GM12878 (cell line): ENCODE data around the gene NOS3. TPM values are rescaled to one million over a fixed set of nuclear protein-coding genes. Genes with fewer than 3 reads are reported as not detected.
A peak's percentile ranks its signal among the peaks of the same experiment; 100 is the strongest.
"Not testable (repeated sequence)": the region's sequence is repeated elsewhere in the genome, so short reads cannot be mapped to it uniquely, and the experiment has no call there.

Experiments used
- ATAC-seq: fragments of 200-7000 bp; cut with Tn5 transposase; 3 replicates; pipeline ENCODE4 v1.9.1; 2020; ENCODE audit warnings: mild to moderate bottlenecking, moderate library complexity
- BruUV-seq: library from RNA; stranded (reverse); fragments of 400-500 nt; replicated peaks from 2 replicates; lab custom pipeline; 2021; lab: Mats Ljungman, UMichigan
- CTCF ChIA-PET: fragments of 300-600 bp; sonication (Branson Sonifier 250); formaldehyde crosslinking; extraction: SDS; loops from one replicate; lab custom pipeline; 2021; ENCODE audit warnings: inconsistent platforms; lab: Yijun Ruan, JAX
- POLR2A ChIA-PET: fragments of 350-600 bp; formaldehyde crosslinking; extraction: SDS; loops from one replicate; lab custom pipeline; 2021; ENCODE audit warnings: inconsistent platforms; lab: Charles Lee
- RAD21 ChIA-PET: fragments of 300-600 bp; sonication (Branson Sonifier 250); formaldehyde crosslinking; loops from one replicate; lab custom pipeline; 2023; ENCODE audit warnings: antibody characterized with exemption; ENCODE audit not compliant: unreplicated experiment; lab: Charles Lee
- SMC1A ChIA-PET: fragments of 300-600 bp; sonication (Branson Sonifier 250); formaldehyde crosslinking; loops from one replicate; lab custom pipeline; 2023; ENCODE audit not compliant: unreplicated experiment, uncharacterized antibody; lab: Charles Lee
- DNase-seq: peaks from one replicate; pipeline ENCODE4 v3.0.0-alpha.2; 2011; ENCODE audit warnings: low read depth, low spot score
- FAIRE-seq: peaks from 3 replicates; lab custom pipeline; 2011; peaks lifted over from hg19 to GRCh38; lab: Jason Lieb, UNC
- H2AFZ ChIP-seq: 2 replicates; pipeline ENCODE4 v1.6.0; 2011; ENCODE audit warnings: low read depth, low read length, control low read depth; ENCODE audit not compliant: control insufficient read depth
- H3K27ac ChIP-seq: 2 replicates; pipeline ENCODE4 v1.5.1; 2011; ENCODE audit warnings: control low read depth; ENCODE audit not compliant: control insufficient read depth, insufficient read depth
- H3K27me3 ChIP-seq, 2 experiments: replicated peaks in 1 of 2; 2 replicates each; pipeline versions ENCODE4 v1.6.0 to v1.6.1; 2011; ENCODE audit warnings: low read length in 1 of 2; ENCODE audit not compliant: control insufficient read depth in 2 of 2, insufficient read depth in 2 of 2
- H3K36me3 ChIP-seq, 2 experiments: 2 replicates each; pipeline ENCODE4 v1.5.1; 2011; ENCODE audit warnings: low read length in 1 of 2; ENCODE audit not compliant: control insufficient read depth in 2 of 2, insufficient read depth in 2 of 2
- H3K4me1 ChIP-seq: 2 replicates; pipeline ENCODE4 v1.6.1; 2011; ENCODE audit warnings: mild to moderate bottlenecking, low read length, moderate library complexity, mixed read lengths; ENCODE audit not compliant: control insufficient read depth, insufficient read depth
- H3K4me2 ChIP-seq: 2 replicates; pipeline ENCODE4 v1.6.0; 2011; ENCODE audit warnings: control low read depth; ENCODE audit not compliant: control insufficient read depth, insufficient read depth
- H3K4me3 ChIP-seq: fragments of 200-600 bp; sonication (generic); 2 replicates; pipeline ENCODE4 v1.5.1; 2016
- H3K79me2 ChIP-seq: 2 replicates; pipeline ENCODE4 v1.6.0; 2011; ENCODE audit warnings: low read length; ENCODE audit not compliant: control insufficient read depth, insufficient read depth
- H3K9ac ChIP-seq: 2 replicates; pipeline ENCODE4 v1.8.0; 2011; ENCODE audit warnings: low read length, control low read depth, mixed read lengths; ENCODE audit not compliant: control insufficient read depth, insufficient read depth
- H3K9me3 ChIP-seq: replicated peaks from 3 replicates; pipeline ENCODE4 v1.5.1; 2011; ENCODE audit warnings: mild to moderate bottlenecking, low read length; ENCODE audit not compliant: control insufficient read depth, insufficient read depth
- H4K20me1 ChIP-seq: 2 replicates; pipeline ENCODE4 v1.6.0; 2011; ENCODE audit not compliant: control insufficient read depth, insufficient read depth
- E4F1 ChIP-seq: fragments of 450-650 bp; IDR thresholded peaks from 2 replicates; pipeline ENCODE4 v1.6.1; 2018; ENCODE audit warnings: borderline replicate concordance, mild to moderate bottlenecking; ENCODE audit not compliant: partially characterized antibody
- POU2F2 ChIP-seq: IDR thresholded peaks from 3 replicates; pipeline ENCODE4 v1.6.1; 2011; ENCODE audit warnings: low read depth, mild to moderate bottlenecking, low read length, borderline replicate concordance
- RELA ChIP-seq: fragments of 450-650 bp; IDR thresholded peaks from 2 replicates; pipeline ENCODE4 v1.8.0; 2014; ENCODE audit warnings: borderline replicate concordance; ENCODE audit not compliant: partially characterized antibody
- SUZ12 ChIP-seq: fragments of 200-600 bp; sonication (generic); IDR thresholded peaks from one replicate; pipeline ENCODE4 v1.6.1; 2018; ENCODE audit warnings: antibody characterized with exemption, mild to moderate bottlenecking; ENCODE audit not compliant: unreplicated experiment
- ZNF622 ChIP-seq: fragments of 450-650 bp; IDR thresholded peaks from 2 replicates; pipeline ENCODE4 v1.6.1; 2017; ENCODE audit warnings: mild to moderate bottlenecking, inconsistent platforms
- WGBS: methylation state at CpG from one replicate; pipeline ENCODE4 v1.1.6; 2016; ENCODE audit warnings: low lambda C conversion rate; ENCODE audit not compliant: insufficient replicate concordance, insufficient coverage; ENCODE audit errors: missing lambda C conversion rate; 5-methylcytosine and 5-hydroxymethylcytosine counted together
- in situ Hi-C: fragments of 300-500 bp; cut with MboI; formaldehyde crosslinking; loops from 9 replicates; pipeline ENCODE4 v1.14.3; 2018; ENCODE audit warnings: mixed read lengths
- intact Hi-C: fragments of 100-400 bp; cut with micrococcal nuclease; formaldehyde crosslinking; loops from one replicate; pipeline ENCODE4 v1.14.2; 2022; ENCODE audit not compliant: unreplicated experiment
- polyA plus RNA-seq, 11 experiments: library from polyadenylated mRNA; depleted of rRNA in 4 of 11; unstranded in 6 of 11; stranded (reverse) in 5 of 11; fragments of >200 nt; fragmentation: Nextera tagmentation in 4 of 11; fragmentation: Illumina TruSeq in 1 of 11; extraction: Ambion mirVana in 4 of 11; extraction: Trizol in 1 of 11; gene quantifications; 1 replicate in 1 of 11; 2 replicates in 10 of 11; pipeline versions ENCODE4 v1.2.1 to v1.2.3, GENCODE V29; 2011 to 2016; ENCODE audit warnings: inconsistent platforms in 2 of 11, missing spikeins in 2 of 11, low read depth in 1 of 11
- total RNA-seq, 4 experiments: library from RNA; depleted of rRNA in 3 of 4; stranded (reverse); fragments of >200 nt in 3 of 4; fragmentation: Illumina TruSeq in 1 of 4; extraction: Trizol in 1 of 4; gene quantifications; 2 replicates each; pipeline versions ENCODE4 v1.2.1 to v1.2.3, GENCODE V29; 2013 to 2021

Gene NOS3
- total and polyA plus RNA-seq, 10 of the 15 experiments (the other 5 are each of a cell fraction or from before 2014, with no cell fraction given): 0.06 to 0.92 (median 0.30) TPM; not detected in 3

GRCh38 chr7:151025924-151026671, 35.3 kb downstream of the NOS3 start:
- SMC1A ChIA-PET: no interaction called here
- no peak overlapping the region for H3K27ac ChIP-seq
- H3K4me3 ChIP-seq: no peak overlapping the region
- no peak overlapping the region for H3K9ac ChIP-seq
- intact Hi-C loops: no loop called here
- no peaks in the 10 kb centered on the region; a peak in 1 of 4 replicates for H3K27me3 ChIP-seq
- ATAC-seq (no peak), FAIRE-seq (no peak), DNase-seq (no peak)
- RAD21 ChIA-PET: no interaction called here
- POLR2A ChIA-PET: no interaction called here
- H2AFZ ChIP-seq: no peak overlapping the region
- 31% methylated on average over 4 of the region's 4 CpGs for WGBS
- TF ChIP-seq POU2F2 (no peak), SUZ12 (no peak), E4F1 (no peak), ZNF622 (no peak), RELA (no peak)
- in situ Hi-C loops: no loop called here
- H3K36me3 ChIP-seq: no peaks in the 10 kb centered on the region
- no TSS peak for BruUV-seq
- no peaks in the 10 kb centered on the region for H3K9me3 ChIP-seq
- H3K79me2 ChIP-seq: no peaks in the 10 kb centered on the region; the same call in 1 of the 2 replicates
- H3K4me2 ChIP-seq: no peak overlapping the region
- peaks cover 4% of the 10 kb centered on the region for H3K4me1 ChIP-seq
- CTCF ChIA-PET: interaction anchor here (6.0 kb wide), 1 partner anchor 17 kb away, joined by 35 read pairs; no protein-coding TSS in a partner anchor
- H4K20me1 ChIP-seq: no peaks in the 10 kb centered on the region

GRCh38 chr7:151026771-151027727, 36.2 kb downstream of the NOS3 start:
- Histone ChIP-seq H3K4me2 (peak overlapping the region; percentile 32; the same call in 1 of the 2 replicates), H2AFZ (peak overlapping the region; percentile 52), H3K4me3 (0 out of 2 replicates have a peak overlapping the region, but pooled peaks have one; percentile 81)
- ChIA-PET SMC1A (interaction anchor here (1.2 to 1.6 kb wide), 3 partner anchors 16 to 83 kb away, joined by 3 to 15 read pairs (median 5); no protein-coding TSS in a partner anchor), POLR2A (interaction anchor here (0.6 to 2.4 kb wide), 3 partner anchors 31 to 57 kb away, joined by 3 to 14 read pairs (median 3); partner anchors contain the start of genes FASTK and TMUB1), RAD21 (interaction anchor here (1.0 to 1.5 kb wide), 2 partner anchors 58 to 61 kb away, joined by 6 to 10 read pairs; no protein-coding TSS in a partner anchor), CTCF (interaction anchor here (1.5 to 6.0 kb wide), 5 partner anchors 8 to 129 kb away, joined by 3 to 35 read pairs (median 14); no protein-coding TSS in a partner anchor)
- H3K9me3 ChIP-seq, H3K79me2 ChIP-seq, in situ Hi-C loops, DNase-seq, FAIRE-seq, ATAC-seq, H3K27me3 ChIP-seq, BruUV-seq, H4K20me1 ChIP-seq, H3K36me3 ChIP-seq, H3K27ac ChIP-seq, H3K9ac ChIP-seq, H3K4me1 ChIP-seq, intact Hi-C loops: not testable (repeated sequence)
- WGBS: 36% methylated on average over 19 of the region's 19 CpGs
